ENCODE results near the gene FAR1.

DNA sequence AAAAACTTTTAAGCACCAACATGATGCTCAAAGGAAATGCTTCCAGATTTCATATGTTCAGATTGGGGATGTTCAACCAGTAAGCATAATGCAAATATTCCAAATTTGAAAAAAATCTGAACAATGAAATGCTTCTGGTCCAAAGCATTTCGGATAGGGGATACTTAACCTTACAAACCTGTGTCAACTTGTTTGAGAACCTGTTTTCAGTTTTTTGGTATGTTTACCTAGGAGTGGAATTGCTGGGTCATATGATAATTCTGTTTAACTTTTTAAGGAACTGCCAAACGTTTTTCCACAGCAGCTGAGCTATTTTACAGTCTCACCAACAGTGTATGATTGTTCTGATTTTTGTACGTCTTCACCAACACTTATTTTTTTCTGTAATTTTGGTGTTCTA, 23.7 kb downstream of the FAR1 start:
- TF ChIP-seq, protein P1, sequence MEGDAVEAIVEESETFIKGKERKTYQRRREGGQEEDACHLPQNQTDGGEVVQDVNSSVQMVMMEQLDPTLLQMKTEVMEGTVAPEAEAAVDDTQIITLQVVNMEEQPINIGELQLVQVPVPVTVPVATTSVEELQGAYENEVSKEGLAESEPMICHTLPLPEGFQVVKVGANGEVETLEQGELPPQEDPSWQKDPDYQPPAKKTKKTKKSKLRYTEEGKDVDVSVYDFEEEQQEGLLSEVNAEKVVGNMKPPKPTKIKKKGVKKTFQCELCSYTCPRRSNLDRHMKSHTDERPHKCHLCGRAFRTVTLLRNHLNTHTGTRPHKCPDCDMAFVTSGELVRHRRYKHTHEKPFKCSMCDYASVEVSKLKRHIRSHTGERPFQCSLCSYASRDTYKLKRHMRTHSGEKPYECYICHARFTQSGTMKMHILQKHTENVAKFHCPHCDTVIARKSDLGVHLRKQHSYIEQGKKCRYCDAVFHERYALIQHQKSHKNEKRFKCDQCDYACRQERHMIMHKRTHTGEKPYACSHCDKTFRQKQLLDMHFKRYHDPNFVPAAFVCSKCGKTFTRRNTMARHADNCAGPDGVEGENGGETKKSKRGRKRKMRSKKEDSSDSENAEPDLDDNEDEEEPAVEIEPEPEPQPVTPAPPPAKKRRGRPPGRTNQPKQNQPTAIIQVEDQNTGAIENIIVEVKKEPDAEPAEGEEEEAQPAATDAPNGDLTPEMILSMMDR (conservative IDR thresholded peaks at IDR 0.05): no peak
- TF ChIP-seq ZFX (IDR thresholded peaks at IDR 0.05): no peak
